GM12865 (cell line): ENCODE measurements around the gene GPC6.

Source experiments
- DNase-seq: peaks from one replicate; pipeline ENCODE4 v3.0.0; 2010; ENCODE audit warnings: low read depth
- H3K4me3 ChIP-seq: 2 replicates; pipeline ENCODE4 v1.5.1; 2011; ENCODE audit warnings: mild to moderate bottlenecking, low read depth, low read length, control low read depth
- CTCF ChIP-seq: IDR thresholded peaks from 2 replicates; pipeline ENCODE4 v1.5.1; 2011; ENCODE audit warnings: low read length, control low read depth, low read depth, inconsistent platforms; ENCODE audit not compliant: insufficient read depth; ENCODE audit errors: missing control alignments

GPC6 gene

GRCh38 chr13:94122300-94122915 is 895.8 kb downstream of the GPC6 start:
- no peak for DNase-seq
- no peak for TF ChIP-seq CTCF
- H3K4me3 ChIP-seq: no peak overlapping the region

GRCh38 chr13:94123557-94123956 is 897.0 kb downstream of the GPC6 start:
- TF ChIP-seq CTCF: no peak
- H3K4me3 ChIP-seq: no peak overlapping the region
- no peak for DNase-seq

GRCh38 chr13:94128430-94128829 is 901.8 kb downstream of the GPC6 start:
- no peak for TF ChIP-seq CTCF
- DNase-seq: no peak
- no peak overlapping the region for H3K4me3 ChIP-seq

- no peak overlapping the region for H3K4me3 ChIP-seq
- TF ChIP-seq CTCF: no peak
- DNase-seq: no peak
Observed at GRCh38 chr13:94129490-94129894, 902.9 kb downstream of the GPC6 start.

GRCh38 chr13:94138831-94139230 is 912.2 kb downstream of the GPC6 start:
- no peak overlapping the region for H3K4me3 ChIP-seq
- DNase-seq: no peak
- TF ChIP-seq CTCF: no peak

- no peak for TF ChIP-seq CTCF
- no peak for DNase-seq
- no peak overlapping the region for H3K4me3 ChIP-seq
Observed at GRCh38 chr13:94139393-94139995, 912.9 kb downstream of the GPC6 start.

GRCh38 chr13:94140027-94140426 is 913.4 kb downstream of the GPC6 start:
- no peak overlapping the region for H3K4me3 ChIP-seq
- no peak for DNase-seq
- TF ChIP-seq CTCF: no peak
